Islet precursor cell (in vitro differentiated cells): ENCODE results near the gene FBXO31.
A peak's percentile ranks its signal among the peaks of the same experiment; 100 is the strongest.

Experiments
- DNase-seq: peaks from one replicate; pipeline ENCODE4 v3.0.0-alpha.2; 2018

Gene FBXO31

DNA sequence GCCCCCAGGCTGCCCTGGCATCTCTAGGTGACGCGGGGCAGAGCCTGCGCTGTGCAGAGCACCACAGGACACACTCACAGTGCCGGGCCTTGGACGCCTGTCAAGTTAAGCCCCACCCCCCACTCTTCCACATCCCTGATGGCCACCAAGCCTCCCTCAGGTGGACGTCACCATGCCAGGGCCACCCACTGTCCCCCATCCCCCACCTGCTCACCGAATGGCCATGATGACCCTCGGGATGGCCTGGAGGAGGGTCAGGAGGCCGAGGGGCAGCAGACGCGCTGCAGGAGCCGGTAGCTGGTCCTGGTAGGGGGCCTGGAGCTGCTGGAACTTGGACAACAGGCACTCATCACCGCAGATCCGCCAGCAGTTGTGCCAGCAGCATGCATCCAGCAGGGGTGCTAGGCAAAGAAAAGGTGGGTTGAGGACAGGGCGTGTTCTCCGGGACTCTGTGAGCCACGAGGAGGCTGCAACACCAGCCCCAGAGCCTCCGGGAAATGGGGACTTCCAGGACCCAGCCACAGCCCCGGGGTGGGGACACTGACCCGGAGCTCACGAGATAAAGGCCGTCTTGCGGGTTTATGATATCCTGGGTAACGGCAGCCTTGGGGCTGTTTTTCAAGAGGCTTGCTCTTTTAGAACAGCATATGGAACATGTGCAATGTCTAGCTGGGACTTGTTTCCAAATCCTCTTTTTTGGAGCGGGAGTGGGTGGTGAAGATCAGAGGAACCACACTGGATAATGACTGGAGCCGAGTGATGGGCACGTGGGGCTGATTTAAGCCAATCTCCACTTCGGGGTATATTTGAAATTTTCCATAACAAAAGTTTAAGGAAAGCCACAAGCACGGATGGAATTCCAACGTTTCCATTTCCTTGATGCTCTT lies 77.8 kb downstream of the FBXO31 start:
- DNase-seq: no peak

GRCh38 chr16:87304951-87305350 lies 78.6 kb downstream of the FBXO31 start:
- DNase-seq: no peak

DNA sequence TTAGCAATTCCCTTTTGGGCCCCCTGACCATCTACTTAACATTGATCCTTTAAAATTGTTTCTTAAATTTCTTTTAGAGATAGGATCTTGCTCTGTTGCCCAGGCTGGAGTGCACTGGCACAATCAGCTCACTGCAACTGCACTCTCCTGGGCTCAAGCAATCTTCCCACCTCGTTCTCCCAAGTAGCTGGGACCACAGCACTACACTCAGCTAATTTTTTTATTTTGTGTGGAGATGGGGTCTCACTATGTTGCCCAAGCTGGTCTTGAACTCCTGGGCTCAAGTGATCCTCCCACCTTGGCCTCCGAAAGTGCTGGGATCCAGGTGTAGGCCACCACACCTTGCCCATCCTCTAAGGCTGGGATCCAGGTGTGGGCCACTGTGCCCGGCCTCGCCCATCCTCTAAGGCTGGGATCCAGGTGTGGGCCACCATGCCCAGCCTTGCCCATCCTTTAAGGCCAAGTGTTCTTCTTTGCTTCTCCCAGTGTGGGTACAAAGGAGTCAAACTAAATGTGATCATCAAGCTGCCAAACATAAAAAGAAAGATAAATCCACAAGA lies 79.5 kb downstream of the FBXO31 start:
- no peak for DNase-seq

DNA sequence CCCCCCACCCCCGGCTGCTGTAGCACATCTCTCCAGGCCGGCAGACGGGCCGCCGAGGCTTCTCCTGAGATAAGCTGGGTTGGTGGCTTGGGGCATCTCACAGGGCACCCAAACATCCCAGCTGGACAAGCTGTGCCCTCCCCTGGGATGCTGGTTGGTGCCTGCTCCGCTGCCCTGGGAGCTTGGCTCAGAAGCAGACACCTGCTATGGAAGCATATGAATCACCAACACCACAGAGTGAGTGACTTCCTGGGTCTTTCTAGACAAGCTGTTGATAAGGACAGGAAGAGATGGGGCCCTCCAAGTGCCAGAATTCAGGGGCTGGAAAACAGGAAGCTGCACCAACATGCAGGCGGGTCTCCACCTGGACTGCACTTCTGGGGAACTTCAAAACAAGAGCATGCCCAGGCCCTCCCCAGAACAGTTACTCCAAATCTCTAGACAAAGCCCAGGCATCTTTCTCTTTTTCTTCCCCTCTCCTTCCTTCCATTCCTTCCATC lies 80.1 kb downstream of the FBXO31 start:
- DNase-seq: no peak

GRCh38 chr16:87298857-87299465 lies 84.6 kb downstream of the FBXO31 start:
- no peak for DNase-seq

DNA sequence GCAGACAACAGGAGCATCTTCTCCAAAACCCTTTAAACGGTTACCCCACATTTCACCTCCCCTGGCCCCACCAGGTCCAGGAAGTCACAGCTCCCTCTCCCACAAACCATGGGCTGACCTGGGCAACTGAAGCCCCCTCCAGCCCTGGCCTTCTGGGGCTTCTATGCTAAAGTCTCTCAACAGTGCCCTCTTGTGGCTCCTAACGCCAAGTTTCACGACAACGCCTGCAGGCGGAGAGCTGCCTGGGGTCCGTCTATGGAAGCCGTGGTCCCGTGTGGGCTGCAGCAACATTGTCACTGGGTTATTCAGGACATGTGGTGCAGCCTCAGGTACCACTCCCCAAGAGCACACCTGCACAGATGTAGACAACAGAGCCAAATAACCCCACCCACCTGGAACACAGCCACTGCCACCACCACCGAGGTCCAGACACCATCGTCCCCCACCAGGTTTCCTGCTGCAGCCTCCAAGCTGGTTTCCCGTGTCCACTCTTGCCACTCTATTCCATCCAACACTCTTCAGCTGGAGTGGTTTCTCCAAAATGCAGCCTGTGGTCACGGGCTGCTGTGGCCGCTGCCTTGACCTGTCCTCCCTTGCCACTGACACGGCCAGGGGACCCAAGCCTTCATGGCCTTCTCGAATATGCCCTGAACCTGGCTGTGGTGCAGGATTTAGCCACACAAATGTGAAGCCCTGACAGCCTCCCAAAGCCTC lies 85.5 kb downstream of the FBXO31 start:
- no peak for DNase-seq

- no peak for DNase-seq
Observed at GRCh38 chr16:87297407-87297806, 86.2 kb downstream of the FBXO31 start.

GRCh38 chr16:87295661-87296531 lies 87.7 kb downstream of the FBXO31 start:
- no peak for DNase-seq

DNA sequence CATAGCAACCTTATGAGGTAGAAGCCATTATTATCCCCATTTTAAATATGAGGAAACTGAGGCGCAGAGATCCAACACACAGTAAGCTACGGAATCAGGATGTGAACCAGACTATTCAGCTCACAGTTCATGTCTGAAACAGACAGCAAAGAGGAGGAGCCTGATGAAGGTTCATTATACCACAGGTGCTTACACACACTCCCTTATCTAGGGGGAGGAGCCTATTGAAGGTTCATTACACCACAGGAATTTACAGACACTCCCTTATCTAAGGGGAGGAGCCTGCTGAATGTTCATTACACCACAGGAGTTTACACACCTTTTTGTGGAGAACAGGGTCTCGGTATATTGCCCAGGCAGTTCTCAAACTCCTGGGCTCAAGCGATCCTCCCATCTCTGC lies 88.3 kb downstream of the FBXO31 start:
- DNase-seq: no peak

GRCh38 chr16:87293990-87294389 lies 89.6 kb downstream of the FBXO31 start:
- no peak for DNase-seq

GRCh38 chr16:87291944-87292343 lies 91.6 kb downstream of the FBXO31 start:
- no peak for DNase-seq

- DNase-seq: no peak
Observed at GRCh38 chr16:87288753-87289362, 94.7 kb downstream of the FBXO31 start.

DNA sequence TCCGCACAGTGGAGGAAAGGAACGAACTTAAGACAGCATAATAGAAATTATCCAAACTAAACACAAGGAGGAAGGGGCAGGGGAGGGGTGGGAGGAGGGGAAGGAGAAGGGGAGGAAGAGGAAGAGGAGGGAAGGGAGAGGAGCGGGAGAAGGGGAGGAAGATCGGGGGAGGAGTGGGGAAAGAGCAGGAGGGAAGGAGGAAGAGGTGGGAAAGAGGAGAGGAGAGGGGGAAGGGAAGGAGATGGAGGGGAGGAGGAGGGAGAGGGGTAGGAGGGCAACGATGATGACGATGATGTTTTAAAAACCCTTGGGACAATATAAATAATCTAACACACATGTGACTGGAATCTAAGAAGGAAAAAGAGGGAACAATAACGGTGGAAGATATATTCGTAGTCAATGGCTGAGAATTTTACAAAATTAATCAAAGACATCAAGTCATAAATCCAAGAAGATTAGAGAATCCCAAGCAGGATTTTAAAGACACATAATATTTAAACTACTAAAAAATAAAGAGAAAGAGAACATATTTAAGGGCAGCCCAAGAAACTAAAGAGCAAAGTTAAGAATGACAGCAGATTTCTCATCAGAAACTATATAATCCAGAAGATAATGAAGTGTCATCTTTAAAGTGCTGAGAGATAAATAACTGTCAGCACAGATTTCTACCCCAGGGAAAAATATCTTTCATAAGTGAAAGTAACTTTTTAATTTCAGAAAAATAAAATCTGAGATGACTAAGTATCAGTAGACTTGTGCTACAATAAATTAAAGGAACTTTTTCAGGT lies 96.5 kb downstream of the FBXO31 start:
- no peak for DNase-seq

- no peak for DNase-seq
Observed at GRCh38 chr16:87284183-87284582, 99.4 kb downstream of the FBXO31 start.

DNA sequence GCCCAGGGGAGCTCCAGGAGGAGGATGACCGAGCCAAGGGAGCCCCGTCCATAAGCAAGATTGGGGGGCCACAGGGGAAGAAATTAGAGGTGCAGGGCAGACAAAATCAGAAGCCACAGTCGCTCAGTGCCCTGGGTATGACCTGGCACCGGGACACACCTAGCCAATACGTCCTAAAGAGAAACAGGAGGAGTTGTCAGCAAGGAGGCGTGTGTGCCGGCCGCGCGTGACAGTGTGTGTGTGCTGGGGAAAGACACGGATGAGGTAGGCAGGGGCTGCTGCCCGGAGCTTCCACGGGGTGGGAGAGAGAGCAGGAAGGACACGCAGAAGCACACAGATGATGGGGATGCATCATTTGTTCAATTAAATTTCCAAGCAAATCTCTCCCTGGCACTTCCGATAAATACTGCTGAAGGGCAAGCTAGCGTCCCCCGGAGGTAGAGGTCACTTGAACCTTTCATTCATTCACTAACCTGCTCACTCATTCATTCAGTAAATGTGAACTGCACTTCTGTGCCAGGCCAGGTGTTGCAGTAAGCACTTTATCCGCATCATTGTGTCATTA lies 104.4 kb downstream of the FBXO31 start:
- DNase-seq: no peak

DNA sequence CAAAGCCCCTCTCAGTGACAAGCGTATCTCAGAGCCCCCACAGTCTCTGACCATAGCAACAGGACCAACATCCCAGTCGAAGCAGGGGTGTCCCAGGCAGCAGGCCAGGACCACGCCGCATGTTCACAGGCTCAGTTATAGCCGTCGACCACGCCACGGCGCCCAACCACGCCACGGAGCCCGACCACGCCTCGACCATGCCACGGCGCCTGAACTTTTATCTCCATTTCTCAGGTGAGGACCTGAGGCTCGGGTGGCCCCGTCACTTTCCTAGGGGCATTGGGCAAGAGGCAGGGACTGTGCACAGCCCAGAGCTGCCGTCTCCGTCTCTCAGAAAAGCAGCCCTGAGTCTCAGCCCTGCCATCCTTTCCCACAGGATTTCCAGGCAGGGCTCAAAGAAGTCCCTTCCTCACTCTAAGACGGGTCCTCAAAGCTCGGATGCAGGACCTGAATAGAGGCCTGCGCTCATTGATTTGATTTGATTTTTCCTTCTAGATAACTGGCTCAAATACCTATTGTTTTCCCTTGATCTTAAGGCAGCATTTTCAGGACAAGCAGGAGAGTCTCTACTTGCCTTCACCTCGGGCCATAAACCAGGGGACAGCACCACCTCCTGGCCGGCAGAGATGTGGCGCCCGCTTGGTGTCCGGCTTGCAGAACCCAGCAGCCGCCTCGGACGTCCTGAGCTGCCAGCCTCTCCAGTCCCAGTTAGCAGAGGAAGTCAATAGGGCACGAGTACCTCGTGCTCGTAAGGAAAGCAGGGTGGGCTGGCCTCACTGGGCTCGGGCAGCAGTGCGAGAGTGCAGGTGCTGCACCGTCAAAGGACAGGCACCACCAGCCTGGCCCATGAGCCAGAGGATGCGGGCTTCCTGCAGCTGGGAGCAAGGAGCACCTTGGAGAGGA lies 105.1 kb downstream of the FBXO31 start:
- DNase-seq: peak; percentile 93
